RWPE1 (cell line): ENCODE results near the gene RBSN.
A peak's percentile ranks its signal among the peaks of the same experiment; 100 is the strongest.
"Not testable (repeated sequence)": the region's sequence is repeated elsewhere in the genome, so short reads cannot be mapped to it uniquely, and the experiment has no call there.

Experiments
- CTCF ChIA-PET: fragments of 350-600 bp; sonication (Branson Sonifier 250); formaldehyde crosslinking; extraction: SDS; loops from one replicate; lab custom pipeline; 2021; lab: Yijun Ruan, JAX
- POLR2A ChIA-PET: fragments of 400-600 bp; formaldehyde crosslinking; extraction: SDS; loops from one replicate; lab custom pipeline; 2020; ENCODE audit warnings: antibody characterized with exemption; ENCODE audit not compliant: low non-redundant PET; lab: Yijun Ruan, JAX
- DNase-seq: peaks from one replicate; pipeline ENCODE4 v3.0.0; 2012; ENCODE audit warnings: low spot score
- H3K27ac ChIP-seq: fragments of 450-650 bp; 2 replicates; pipeline ENCODE4 v1.5.1; 2017
- TF ChIP-seq, protein P1 (sequence below): fragments of 450-650 bp; conservative IDR thresholded peaks from 2 replicates; pipeline ENCODE4 v1.5.1; 2017; ENCODE audit warnings: low read depth, mild to moderate bottlenecking

Gene RBSN

DNA sequence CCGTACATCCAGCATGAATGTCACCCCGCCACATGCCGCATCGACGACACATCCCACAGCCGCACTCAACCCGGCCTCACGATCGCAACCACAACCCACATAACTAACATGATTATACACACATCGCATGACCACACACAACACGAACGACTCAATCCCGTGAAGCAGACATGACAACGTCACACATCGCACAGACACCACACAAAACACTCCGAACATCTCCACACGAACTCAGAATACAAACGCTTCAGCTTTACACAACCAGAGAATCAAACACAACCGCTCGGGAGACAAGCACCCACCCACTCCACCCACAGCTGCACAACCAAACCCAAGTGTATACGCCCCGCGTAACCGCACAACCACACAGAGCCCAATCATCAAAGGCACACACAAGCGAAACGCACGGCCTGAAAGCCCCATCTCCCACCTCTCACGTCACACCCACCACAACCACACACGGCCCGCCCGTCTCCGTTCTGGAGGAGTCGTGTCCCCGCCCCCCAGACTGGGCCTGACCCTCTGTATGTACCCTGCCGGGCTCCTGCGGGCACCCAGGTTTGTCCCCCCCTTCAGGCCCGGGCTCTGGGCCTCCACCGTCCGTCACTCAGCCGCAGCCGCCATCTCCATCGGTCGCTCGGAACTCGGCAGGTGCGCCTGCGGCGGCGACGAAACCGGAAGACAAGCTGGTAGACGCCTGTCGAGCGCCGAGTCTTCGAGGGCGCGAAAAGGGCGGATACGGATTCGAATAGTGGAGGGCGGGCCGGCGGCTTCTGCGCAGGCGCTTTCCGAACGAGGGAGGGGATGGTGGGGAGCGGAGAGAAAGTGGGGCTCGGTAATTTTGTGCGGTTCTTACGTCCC is at the start of gene RBSN:
TSS of gene RBSN (minus strand) at position 646 of the 861 bp plus-strand sequence. CDS start 3,028 bp downstream, outside the sequence.
- ChIA-PET CTCF (interaction anchor here (0.6 kb wide), 1 partner anchor 9 kb away, joined by 5 read pairs; no protein-coding TSS in a partner anchor), POLR2A (no interaction called here)
- TF ChIP-seq, protein P1, sequence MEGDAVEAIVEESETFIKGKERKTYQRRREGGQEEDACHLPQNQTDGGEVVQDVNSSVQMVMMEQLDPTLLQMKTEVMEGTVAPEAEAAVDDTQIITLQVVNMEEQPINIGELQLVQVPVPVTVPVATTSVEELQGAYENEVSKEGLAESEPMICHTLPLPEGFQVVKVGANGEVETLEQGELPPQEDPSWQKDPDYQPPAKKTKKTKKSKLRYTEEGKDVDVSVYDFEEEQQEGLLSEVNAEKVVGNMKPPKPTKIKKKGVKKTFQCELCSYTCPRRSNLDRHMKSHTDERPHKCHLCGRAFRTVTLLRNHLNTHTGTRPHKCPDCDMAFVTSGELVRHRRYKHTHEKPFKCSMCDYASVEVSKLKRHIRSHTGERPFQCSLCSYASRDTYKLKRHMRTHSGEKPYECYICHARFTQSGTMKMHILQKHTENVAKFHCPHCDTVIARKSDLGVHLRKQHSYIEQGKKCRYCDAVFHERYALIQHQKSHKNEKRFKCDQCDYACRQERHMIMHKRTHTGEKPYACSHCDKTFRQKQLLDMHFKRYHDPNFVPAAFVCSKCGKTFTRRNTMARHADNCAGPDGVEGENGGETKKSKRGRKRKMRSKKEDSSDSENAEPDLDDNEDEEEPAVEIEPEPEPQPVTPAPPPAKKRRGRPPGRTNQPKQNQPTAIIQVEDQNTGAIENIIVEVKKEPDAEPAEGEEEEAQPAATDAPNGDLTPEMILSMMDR, result no peak
- peak within 1 kb of the TSS; percentile 74 for H3K27ac ChIP-seq
- peak; percentile 87 for DNase-seq

DNA sequence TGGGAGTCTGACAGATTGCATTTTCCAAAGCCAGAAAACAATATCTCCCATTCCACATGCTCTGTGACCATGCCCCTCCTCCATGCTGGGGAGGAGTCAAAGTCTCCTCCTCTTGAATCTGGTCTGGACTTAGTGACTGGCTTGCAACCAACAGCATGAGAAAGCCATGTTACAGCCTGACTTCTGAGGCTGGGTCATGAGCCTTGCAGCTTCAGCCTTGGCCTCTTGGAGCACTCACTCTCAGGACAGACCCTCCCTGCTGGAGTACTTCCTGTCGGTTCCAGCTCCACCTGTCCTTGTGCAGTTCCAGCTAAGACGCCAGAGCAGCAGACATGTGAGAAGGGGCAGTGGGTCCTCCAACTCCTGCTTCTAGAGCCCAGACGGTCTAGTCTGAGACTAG is 49.7 kb upstream of the RBSN start:
- TF ChIP-seq, protein P1, result no peak
- no peak overlapping the region for H3K27ac ChIP-seq
- ChIA-PET CTCF (no interaction called here), POLR2A (no interaction called here)
- DNase-seq, result no peak

DNA sequence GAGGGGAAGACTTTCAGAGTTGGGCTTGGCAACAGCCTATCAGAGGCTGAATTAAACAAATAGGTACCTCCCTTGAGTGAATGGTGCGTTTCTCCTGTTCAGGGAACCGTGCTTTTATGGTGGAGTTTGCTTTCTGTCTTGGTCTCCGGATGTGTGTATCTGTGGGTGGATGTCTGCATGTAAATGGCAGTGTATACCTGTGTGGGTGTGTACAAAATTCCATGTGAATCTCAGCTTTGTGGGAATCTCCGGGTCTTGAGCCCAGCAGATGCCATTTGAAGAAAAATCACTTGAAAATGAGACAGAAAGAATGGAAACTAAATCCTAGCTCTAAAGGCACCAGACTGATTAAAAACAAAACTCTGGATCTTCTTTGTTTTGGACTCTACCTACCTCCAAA is 37.9 kb upstream of the RBSN start:
- CTCF ChIA-PET, result not testable (repeated sequence)

DNA sequence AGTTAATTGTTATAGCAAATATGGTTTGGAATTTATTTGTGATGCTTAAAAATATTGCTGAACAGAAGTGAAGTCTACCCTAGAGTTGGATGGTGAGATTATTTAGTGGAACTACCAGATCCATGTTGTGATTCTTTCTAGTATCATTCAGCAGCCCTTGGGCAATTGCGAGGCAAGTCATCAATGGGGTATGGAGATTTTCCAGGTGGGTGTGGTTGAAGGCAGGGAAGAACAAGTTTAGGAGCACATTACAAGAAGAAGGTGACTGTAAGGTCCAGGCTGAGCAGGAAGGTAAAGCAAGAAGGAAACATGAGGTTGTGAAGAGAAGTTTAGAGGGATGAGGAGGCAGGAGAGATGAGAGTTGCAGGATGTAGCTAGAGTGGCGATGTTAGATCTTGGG is 36.0 kb upstream of the RBSN start:
- CTCF ChIA-PET, H3K27ac ChIP-seq, DNase-seq, POLR2A ChIA-PET: not testable (repeated sequence)

More for the DNA sequence above, 37.9 kb upstream of the RBSN start:
- H3K27ac ChIP-seq, POLR2A ChIA-PET, DNase-seq: not testable (repeated sequence)

DNA sequence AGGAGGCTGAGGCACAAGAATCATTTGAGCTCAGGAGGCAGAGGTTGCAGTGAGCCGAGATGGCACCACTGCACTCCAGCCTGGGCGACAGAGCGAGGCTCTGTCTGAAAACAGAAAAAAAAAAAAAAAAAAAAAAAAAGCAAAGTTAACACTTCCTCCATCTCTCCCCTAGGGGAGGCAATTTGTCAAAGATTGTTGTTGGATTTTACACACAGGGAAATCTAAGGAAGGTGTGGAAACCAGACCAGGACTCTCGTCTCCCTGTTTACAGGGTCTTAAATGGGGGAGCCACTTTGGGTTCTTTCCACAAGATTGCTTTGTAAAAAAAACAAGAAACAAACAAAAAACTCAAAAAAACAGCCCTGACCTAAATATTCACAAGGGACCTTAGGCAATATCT is 29.5 kb upstream of the RBSN start:
- H3K27ac ChIP-seq, DNase-seq, CTCF ChIA-PET, POLR2A ChIA-PET: not testable (repeated sequence)

DNA sequence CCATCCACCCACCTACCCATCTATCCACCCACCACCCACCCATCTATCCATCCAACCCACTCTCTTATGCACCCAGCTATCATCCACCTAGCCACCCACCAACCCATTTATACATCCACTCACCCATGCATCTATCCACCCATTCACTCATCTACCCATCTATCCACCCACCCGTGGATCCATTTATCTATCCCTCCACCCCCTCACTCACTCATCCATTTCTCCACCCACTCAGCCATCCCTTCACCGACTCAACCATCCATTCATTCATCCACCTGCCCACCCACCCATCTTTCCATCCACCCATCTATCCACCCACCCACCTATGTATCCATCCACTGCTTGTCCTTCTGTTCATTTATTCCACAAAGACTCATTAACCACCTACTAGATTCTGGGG is 28.0 kb upstream of the RBSN start:
- H3K27ac ChIP-seq, DNase-seq, POLR2A ChIA-PET, CTCF ChIA-PET: not testable (repeated sequence)

DNA sequence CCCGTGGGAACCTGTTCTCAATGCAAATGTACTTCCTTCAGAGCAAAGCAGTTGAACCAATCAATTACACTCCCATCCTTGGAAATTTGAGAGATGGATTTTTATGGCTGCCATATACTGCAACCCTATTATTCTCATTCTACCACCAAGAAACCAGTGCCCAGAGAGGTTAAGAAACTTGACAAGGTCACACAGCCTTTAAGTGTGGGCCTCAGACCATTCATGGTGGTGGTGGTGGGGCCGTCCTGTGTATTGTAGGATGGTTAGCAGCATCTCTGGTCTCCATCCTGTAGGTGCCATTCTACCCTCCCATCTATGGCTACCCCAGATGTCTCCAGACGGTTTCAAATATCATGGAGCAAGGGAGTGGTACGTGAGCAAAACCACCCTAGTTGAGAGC is 23.4 kb upstream of the RBSN start:
- DNase-seq, result no peak
- ChIA-PET POLR2A (no interaction called here), CTCF (no interaction called here)
- no peak overlapping the region for H3K27ac ChIP-seq
- TF ChIP-seq, protein P1, result no peak

DNA sequence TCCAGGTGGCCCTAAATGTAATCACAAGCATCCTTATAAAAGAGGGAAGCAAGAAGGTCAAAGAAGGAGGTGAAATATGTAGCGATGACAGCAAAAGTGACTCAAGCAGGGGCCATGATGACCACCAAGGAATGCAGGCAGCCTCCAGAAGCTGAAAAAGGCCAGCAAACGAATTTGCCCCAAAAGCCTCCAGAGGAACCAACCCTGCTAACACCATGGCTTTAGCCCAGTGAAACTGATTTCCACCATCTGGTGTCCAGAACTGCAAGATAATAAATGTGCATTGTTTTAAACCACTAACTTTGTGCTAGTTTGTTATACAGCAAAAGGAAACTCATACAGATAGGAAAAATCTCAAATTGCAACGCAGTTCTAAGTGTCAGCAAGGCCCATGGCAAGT is 23.0 kb upstream of the RBSN start:
- CTCF ChIA-PET, result no interaction called here
- POLR2A ChIA-PET, result no interaction called here
- no peak overlapping the region for H3K27ac ChIP-seq
- TF ChIP-seq, protein P1, result no peak
- no peak for DNase-seq
